Measurements from ENCODE around the gene CELSR1. TPM values are rescaled to one million over a fixed set of nuclear protein-coding genes. Genes with fewer than 3 reads are reported as not detected.

The CELSR1 gene
- total and polyA plus RNA-seq, 2 of the 13 experiments (the other 11 are each of a cell fraction or from before 2014, with no cell fraction given) = 0.78 to 1.8 TPM

- no peaks in the 10 kb centered on the region for H4K20me1 ChIP-seq (ENCODE audit: insufficient read depth, low read length)
- no peaks in the 10 kb centered on the region for H3K9me3 ChIP-seq (ENCODE audit: low read length)
- H3K4me1 ChIP-seq (ENCODE audit: insufficient read depth, low read length) = peaks cover 32% of the 10 kb centered on the region
- H3K79me2 ChIP-seq (ENCODE audit: insufficient read depth, low read length) = no peaks in the 10 kb centered on the region
- ChIA-PET POLR2A (interaction anchor here (1.5 kb wide), 2 partner anchors 7 to 8 kb away, joined by 4 to 5 read pairs; no protein-coding TSS in a partner anchor), CTCF (ENCODE audit: low intra/inter-chr PET ratio, low total read pairs) (interaction anchor here (1.8 kb wide), 1 partner anchor 20 kb away, joined by 5 read pairs; no protein-coding TSS in a partner anchor)
- no peak overlapping the region for H3K27ac ChIP-seq (ENCODE audit: extremely low read length, insufficient read depth, low read length)
- no peak for DNase-seq (ENCODE audit: low spot score)
- FAIRE-seq = no peak
- H3K27me3 ChIP-seq (ENCODE audit: control insufficient read depth in 1 of 2, insufficient read depth in 2 of 2, low read length in 2 of 2) = no peaks in the 10 kb centered on the region
- H3K9ac ChIP-seq (ENCODE audit: insufficient read depth, low read depth, low read length) = no peak overlapping the region
- BruUV-seq (replicated peaks) = no TSS peak
- peak overlapping the region; percentile 77 for H3K4me2 ChIP-seq (ENCODE audit: low read depth, low read length)
- intact Hi-C loops (cut with micrococcal nuclease; ENCODE audit: unreplicated experiment) (no loop called here), in situ Hi-C loops (cut with HindIII; ENCODE audit: extremely low pct_ligation_motif_present, low pct_unique_long_range_greater_than_20kb) (loop anchor here (5.0 kb wide), 2 partner anchors 72 to 167 kb away; partner anchors contain the start of gene CELSR1)
- WGBS (ENCODE audit: low lambda C conversion rate) = 82% methylated on average over 14 of the region's 25 CpGs
- no peak overlapping the region for H2AFZ ChIP-seq (ENCODE audit: low read length)
- ATAC-seq = no peak
- H3K4me3 ChIP-seq (replicated peaks in 1 of 3; ENCODE audit: insufficient read depth in 1 of 3, low read depth in 2 of 3, low read length in 3 of 3) = peak overlapping the region in 1 of 3 experiments; percentile 51; a peak in 1 of 6 replicates
- H3K36me3 ChIP-seq (replicated peaks in 1 of 2; ENCODE audit: control insufficient read depth in 1 of 2, insufficient read depth in 2 of 2, low read length in 2 of 2) = no peaks in the 10 kb centered on the region
- TF ChIP-seq ETV5 (CRISPR knock-in tag; IDR thresholded peaks at IDR 0.05; ENCODE audit: borderline replicate concordance) = no peak
- no peak for TF ChIP-seq ZBTB40 (IDR thresholded peaks at IDR 0.05)
- 0 out of 2 replicates have a peak, but pooled peaks have one; percentile 3 for TF ChIP-seq ZBTB40 (CRISPR knock-in tag; IDR thresholded peaks at IDR 0.05)
- TF ChIP-seq BRCA1 (CRISPR knock-in tag; IDR thresholded peaks at IDR 0.05) = no peak
- no peak for TF ChIP-seq PLSCR1 (CRISPR knock-in tag; IDR thresholded peaks at IDR 0.05; ENCODE audit: borderline replicate concordance)
- 0 out of 2 replicates have a peak, but pooled peaks have one; percentile 11 for TF ChIP-seq BORCS8-MEF2B (CRISPR knock-in tag; IDR thresholded peaks at IDR 0.05)
- TF ChIP-seq MNT (IDR thresholded peaks at IDR 0.05) = peak; percentile 33; the same call in 1 of the 2 replicates
- TF ChIP-seq FOXK1 (CRISPR knock-in tag; IDR thresholded peaks at IDR 0.05; ENCODE audit: borderline replicate concordance, low read depth) = no peak
- no peak for TF ChIP-seq CBX5 (CRISPR knock-in tag; IDR thresholded peaks at IDR 0.05; ENCODE audit: borderline replicate concordance)
- TF ChIP-seq RFX3 (CRISPR knock-in tag; IDR thresholded peaks at IDR 0.05) = no peak
Observed at GRCh38 chr22:46369716-46370583, 167.5 kb downstream of the CELSR1 start.
